ENCODE results near the gene GGN.
"Not testable (repeated sequence)": the region's sequence is repeated elsewhere in the genome, so short reads cannot be mapped to it uniquely, and the experiment has no call there.

Gene GGN

GRCh38 chr19:38386300-38386970 is 1.4 kb downstream of the GGN start:
- no peak for DNase-seq (ENCODE audit: low read depth)

- DNase-seq (ENCODE audit: low read depth) = no peak
These were observed 2.0 kb downstream of the GGN start for GRCh38 chr19:38385804-38386257.

- DNase-seq (ENCODE audit: low read depth) = no peak
These were observed 2.6 kb downstream of the GGN start for GRCh38 chr19:38385057-38385803.

- DNase-seq (ENCODE audit: low read depth) = no peak
These were observed 3.4 kb downstream of the GGN start for GRCh38 chr19:38384209-38385027.

GRCh38 chr19:38383743-38384142 is 4.1 kb downstream of the GGN start:
- DNase-seq (ENCODE audit: low read depth) = no peak

GRCh38 chr19:38383184-38383583 is 4.7 kb downstream of the GGN start:
- DNase-seq (ENCODE audit: low read depth) = no peak

GRCh38 chr19:38381138-38381537 is 6.7 kb downstream of the GGN start:
- DNase-seq (ENCODE audit: low read depth) = no peak

GRCh38 chr19:38378866-38379265 is 9.0 kb downstream of the GGN start:
- DNase-seq (ENCODE audit: low read depth) = no peak

GRCh38 chr19:38377052-38377451 is 10.8 kb downstream of the GGN start:
- DNase-seq (ENCODE audit: low read depth) = no peak

GRCh38 chr19:38376576-38376975 is 11.3 kb downstream of the GGN start:
- DNase-seq (ENCODE audit: low read depth) = no peak

- DNase-seq (ENCODE audit: low read depth) = no peak
These were observed 12.1 kb downstream of the GGN start for GRCh38 chr19:38375748-38376147.

GRCh38 chr19:38375098-38375493 is 12.7 kb downstream of the GGN start:
- no peak for DNase-seq (ENCODE audit: low read depth)

- DNase-seq (ENCODE audit: low read depth) = peak; percentile 92
These were observed 13.3 kb downstream of the GGN start, which contains the start of gene PSMD8 for GRCh38 chr19:38374332-38375097. TSS of gene PSMD8 (plus strand) at chr19:38374571. CDS start at chr19:38374602, 31 bp downstream.

- no peak for DNase-seq (ENCODE audit: low read depth)
These were observed 13.9 kb downstream of the GGN start for GRCh38 chr19:38373907-38374331.

GRCh38 chr19:38371081-38371480 is 16.8 kb downstream of the GGN start:
- no peak for DNase-seq (ENCODE audit: low read depth)

- no peak for DNase-seq (ENCODE audit: low read depth)
These were observed 17.5 kb downstream of the GGN start for GRCh38 chr19:38370299-38370698.

GRCh38 chr19:38369584-38369983 is 18.2 kb downstream of the GGN start:
- DNase-seq (ENCODE audit: low read depth) = no peak

GRCh38 chr19:38367041-38367440 is 20.8 kb downstream of the GGN start:
- DNase-seq (ENCODE audit: low read depth) = no peak

GRCh38 chr19:38362946-38363688 is 24.7 kb downstream of the GGN start:
- DNase-seq (ENCODE audit: low read depth) = not testable (repeated sequence)

GRCh38 chr19:38362076-38362945 is 25.5 kb downstream of the GGN start:
- peak; percentile 3 for DNase-seq (ENCODE audit: low read depth)

Data from GM04503 (cell line).